ENCODE measurements around the gene ZDHHC14.

The ZDHHC14 gene

GRCh38 chr6:157429248-157429647 lies 48.3 kb downstream of the ZDHHC14 start:
- H3K27me3 ChIP-seq (replicated peaks; ENCODE audit: insufficient read depth, low read length), result no peaks in the 10 kb centered on the region
- no peak overlapping the region for H3K27ac ChIP-seq (ENCODE audit: low read length)
- no peak overlapping the region for H3K4me3 ChIP-seq (ENCODE audit: low read length)
- H3K4me2 ChIP-seq (ENCODE audit: low read depth, low read length), result no peak overlapping the region
- no peaks in the 10 kb centered on the region for H3K9me3 ChIP-seq (replicated peaks; ENCODE audit: insufficient read depth, low read length)
- no peak overlapping the region for H2AFZ ChIP-seq (ENCODE audit: low read length)
- H4K20me1 ChIP-seq (ENCODE audit: insufficient read depth, low read length), result no peaks in the 10 kb centered on the region
- H3K9me2 ChIP-seq (replicated peaks; ENCODE audit: insufficient read depth, low read length), result no peaks in the 10 kb centered on the region
- H3K79me2 ChIP-seq (ENCODE audit: low read length), result peaks cover 15% of the 10 kb centered on the region; the same call in 1 of the 2 replicates
- no peaks in the 10 kb centered on the region for H3F3A ChIP-seq (ENCODE audit: insufficient read depth, low read length)
- H3K4me1 ChIP-seq (ENCODE audit: low read length), result no peaks in the 10 kb centered on the region
- TF ChIP-seq EZH2 (optimal IDR thresholded peaks at IDR 0.05; ENCODE audit: low read depth, low read length) (no peak), EZH2phosphoT487 (IDR thresholded peaks at IDR 0.05; ENCODE audit: low read length) (no peak), CTCF (IDR thresholded peaks at IDR 0.05; ENCODE audit: low read length) (no peak)
- no peak overlapping the region for H3K9ac ChIP-seq (ENCODE audit: low read length)
- no peak for DNase-seq
- H3K36me3 ChIP-seq (replicated peaks; ENCODE audit: insufficient read depth, low read length), result no peaks in the 10 kb centered on the region

- no peak overlapping the region for H3K4me3 ChIP-seq (ENCODE audit: low read length)
- TF ChIP-seq EZH2 (optimal IDR thresholded peaks at IDR 0.05; ENCODE audit: low read depth, low read length), result no peak
- no peak for TF ChIP-seq CTCF (IDR thresholded peaks at IDR 0.05; ENCODE audit: low read length)
- TF ChIP-seq EZH2phosphoT487 (IDR thresholded peaks at IDR 0.05; ENCODE audit: low read length), result no peak
- no peak overlapping the region for H2AFZ ChIP-seq (ENCODE audit: low read length)
- H3K27me3 ChIP-seq (replicated peaks; ENCODE audit: insufficient read depth, low read length), result no peaks in the 10 kb centered on the region
- no peak overlapping the region for H3K4me2 ChIP-seq (ENCODE audit: low read depth, low read length)
- H3K27ac ChIP-seq (ENCODE audit: low read length), result no peak overlapping the region
- no peak overlapping the region for H3K9ac ChIP-seq (ENCODE audit: low read length)
- peaks cover 13% of the 10 kb centered on the region; the same call in 1 of the 2 replicates for H3K79me2 ChIP-seq (ENCODE audit: low read length)
- no peaks in the 10 kb centered on the region for H3F3A ChIP-seq (ENCODE audit: insufficient read depth, low read length)
- no peaks in the 10 kb centered on the region for H3K36me3 ChIP-seq (replicated peaks; ENCODE audit: insufficient read depth, low read length)
- no peaks in the 10 kb centered on the region for H3K9me2 ChIP-seq (replicated peaks; ENCODE audit: insufficient read depth, low read length)
- no peaks in the 10 kb centered on the region for H3K4me1 ChIP-seq (ENCODE audit: low read length)
- H4K20me1 ChIP-seq (ENCODE audit: insufficient read depth, low read length), result no peaks in the 10 kb centered on the region
- H3K9me3 ChIP-seq (replicated peaks; ENCODE audit: insufficient read depth, low read length), result no peaks in the 10 kb centered on the region
- DNase-seq, result no peak
These were observed 49.8 kb downstream of the ZDHHC14 start for GRCh38 chr6:157430834-157431233.

- no peaks in the 10 kb centered on the region for H3K27me3 ChIP-seq (replicated peaks; ENCODE audit: insufficient read depth, low read length)
- no peaks in the 10 kb centered on the region for H3F3A ChIP-seq (ENCODE audit: insufficient read depth, low read length)
- no peaks in the 10 kb centered on the region for H4K20me1 ChIP-seq (ENCODE audit: insufficient read depth, low read length)
- H3K9me3 ChIP-seq (replicated peaks; ENCODE audit: insufficient read depth, low read length), result no peaks in the 10 kb centered on the region
- no peak overlapping the region for H3K9ac ChIP-seq (ENCODE audit: low read length)
- H3K4me3 ChIP-seq (ENCODE audit: low read length), result no peak overlapping the region
- no peaks in the 10 kb centered on the region for H3K36me3 ChIP-seq (replicated peaks; ENCODE audit: insufficient read depth, low read length)
- TF ChIP-seq CTCF (IDR thresholded peaks at IDR 0.05; ENCODE audit: low read length), result no peak
- TF ChIP-seq EZH2phosphoT487 (IDR thresholded peaks at IDR 0.05; ENCODE audit: low read length), result no peak
- TF ChIP-seq EZH2 (optimal IDR thresholded peaks at IDR 0.05; ENCODE audit: low read depth, low read length), result no peak
- peaks cover 11% of the 10 kb centered on the region; the same call in 1 of the 2 replicates for H3K79me2 ChIP-seq (ENCODE audit: low read length)
- H3K9me2 ChIP-seq (replicated peaks; ENCODE audit: insufficient read depth, low read length), result no peaks in the 10 kb centered on the region
- H2AFZ ChIP-seq (ENCODE audit: low read length), result no peak overlapping the region
- H3K27ac ChIP-seq (ENCODE audit: low read length), result no peak overlapping the region
- H3K4me2 ChIP-seq (ENCODE audit: low read depth, low read length), result no peak overlapping the region
- no peak for DNase-seq
- no peaks in the 10 kb centered on the region for H3K4me1 ChIP-seq (ENCODE audit: low read length)
These were observed 51.4 kb downstream of the ZDHHC14 start for GRCh38 chr6:157432231-157432891.
